ENCODE results near the gene PA2G4.
"Not testable (repeated sequence)": the region's sequence is repeated elsewhere in the genome, so short reads cannot be mapped to it uniquely, and the experiment has no call there.

PA2G4 gene

DNA sequence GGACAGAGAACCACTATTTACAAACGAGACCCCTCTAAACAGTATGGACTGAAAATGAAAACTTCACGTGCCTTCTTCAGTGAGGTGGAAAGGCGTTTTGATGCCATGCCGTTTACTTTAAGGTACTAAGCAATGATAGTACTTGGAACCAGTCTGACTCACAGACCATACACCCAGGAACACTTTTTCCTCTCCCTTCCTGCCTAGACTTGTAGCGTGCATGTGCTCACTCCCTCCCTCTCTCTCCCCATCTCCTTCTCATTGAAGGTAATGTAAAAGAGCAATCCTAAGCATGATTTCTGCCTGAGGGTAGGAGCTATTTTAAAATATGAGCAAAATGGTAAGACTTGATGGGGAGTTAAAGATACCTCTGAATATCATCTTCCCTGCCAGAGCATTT lies 6.2 kb downstream of the PA2G4 start:
- TF ChIP-seq, protein P1, sequence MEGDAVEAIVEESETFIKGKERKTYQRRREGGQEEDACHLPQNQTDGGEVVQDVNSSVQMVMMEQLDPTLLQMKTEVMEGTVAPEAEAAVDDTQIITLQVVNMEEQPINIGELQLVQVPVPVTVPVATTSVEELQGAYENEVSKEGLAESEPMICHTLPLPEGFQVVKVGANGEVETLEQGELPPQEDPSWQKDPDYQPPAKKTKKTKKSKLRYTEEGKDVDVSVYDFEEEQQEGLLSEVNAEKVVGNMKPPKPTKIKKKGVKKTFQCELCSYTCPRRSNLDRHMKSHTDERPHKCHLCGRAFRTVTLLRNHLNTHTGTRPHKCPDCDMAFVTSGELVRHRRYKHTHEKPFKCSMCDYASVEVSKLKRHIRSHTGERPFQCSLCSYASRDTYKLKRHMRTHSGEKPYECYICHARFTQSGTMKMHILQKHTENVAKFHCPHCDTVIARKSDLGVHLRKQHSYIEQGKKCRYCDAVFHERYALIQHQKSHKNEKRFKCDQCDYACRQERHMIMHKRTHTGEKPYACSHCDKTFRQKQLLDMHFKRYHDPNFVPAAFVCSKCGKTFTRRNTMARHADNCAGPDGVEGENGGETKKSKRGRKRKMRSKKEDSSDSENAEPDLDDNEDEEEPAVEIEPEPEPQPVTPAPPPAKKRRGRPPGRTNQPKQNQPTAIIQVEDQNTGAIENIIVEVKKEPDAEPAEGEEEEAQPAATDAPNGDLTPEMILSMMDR (IDR thresholded peaks at IDR 0.05; ENCODE audit: low read length, missing control alignments): no peak
- no peak for DNase-seq (ENCODE audit: low read depth)

DNA sequence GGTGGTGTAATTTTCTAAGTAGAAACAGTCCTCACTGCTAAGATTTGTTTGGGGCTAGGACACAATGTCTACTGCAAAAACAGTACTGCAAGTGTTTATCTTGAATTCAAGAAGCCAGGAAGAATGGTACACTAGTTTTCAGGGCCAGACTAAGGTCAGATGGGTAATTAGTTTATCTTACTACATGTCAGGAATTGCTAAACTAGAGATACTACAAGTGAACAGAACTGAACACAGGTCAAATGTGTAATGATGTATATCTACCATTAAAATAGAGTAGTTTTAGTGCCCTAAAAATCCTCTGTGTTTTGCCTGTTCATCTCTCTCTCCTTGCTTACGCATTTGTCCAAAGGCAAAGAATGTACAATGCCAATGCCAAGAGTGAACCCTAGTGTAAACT lies 9.7 kb downstream of the PA2G4 start:
- TF ChIP-seq, protein P1 (IDR thresholded peaks at IDR 0.05; ENCODE audit: low read length, missing control alignments): no peak
- DNase-seq (ENCODE audit: low read depth): no peak
- H3K4me3 ChIP-seq (replicated peaks; ENCODE audit: low read depth, low read length): no peak overlapping the region

More for the DNA sequence above, 6.2 kb downstream of the PA2G4 start:
- H3K4me3 ChIP-seq (replicated peaks; ENCODE audit: low read depth, low read length): no peak overlapping the region

DNA sequence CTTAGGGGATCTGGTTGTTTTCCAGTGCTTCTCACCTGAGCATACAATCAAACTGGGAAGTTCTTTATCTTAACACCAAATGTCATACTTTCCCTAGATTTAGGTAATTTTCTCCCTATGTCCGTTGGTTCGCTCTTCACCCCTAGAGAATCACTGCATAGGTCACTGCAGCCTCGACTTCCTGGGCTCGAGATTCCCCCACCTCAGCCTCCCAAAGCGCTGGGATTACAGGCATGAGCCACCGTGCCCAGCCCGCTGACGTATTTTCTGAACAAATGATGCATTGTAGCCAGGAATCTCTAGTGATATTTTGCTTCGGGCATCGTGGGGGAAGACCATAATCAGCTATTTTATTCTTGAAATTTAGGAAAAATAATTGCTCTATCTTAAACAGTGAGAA lies 11.0 kb downstream of the PA2G4 start:
- DNase-seq (ENCODE audit: low read depth): peak; percentile 45
- peak overlapping the region; percentile 86 for H3K4me3 ChIP-seq (replicated peaks; ENCODE audit: low read depth, low read length)
- TF ChIP-seq, protein P1 (IDR thresholded peaks at IDR 0.05; ENCODE audit: low read length, missing control alignments): no peak

DNA sequence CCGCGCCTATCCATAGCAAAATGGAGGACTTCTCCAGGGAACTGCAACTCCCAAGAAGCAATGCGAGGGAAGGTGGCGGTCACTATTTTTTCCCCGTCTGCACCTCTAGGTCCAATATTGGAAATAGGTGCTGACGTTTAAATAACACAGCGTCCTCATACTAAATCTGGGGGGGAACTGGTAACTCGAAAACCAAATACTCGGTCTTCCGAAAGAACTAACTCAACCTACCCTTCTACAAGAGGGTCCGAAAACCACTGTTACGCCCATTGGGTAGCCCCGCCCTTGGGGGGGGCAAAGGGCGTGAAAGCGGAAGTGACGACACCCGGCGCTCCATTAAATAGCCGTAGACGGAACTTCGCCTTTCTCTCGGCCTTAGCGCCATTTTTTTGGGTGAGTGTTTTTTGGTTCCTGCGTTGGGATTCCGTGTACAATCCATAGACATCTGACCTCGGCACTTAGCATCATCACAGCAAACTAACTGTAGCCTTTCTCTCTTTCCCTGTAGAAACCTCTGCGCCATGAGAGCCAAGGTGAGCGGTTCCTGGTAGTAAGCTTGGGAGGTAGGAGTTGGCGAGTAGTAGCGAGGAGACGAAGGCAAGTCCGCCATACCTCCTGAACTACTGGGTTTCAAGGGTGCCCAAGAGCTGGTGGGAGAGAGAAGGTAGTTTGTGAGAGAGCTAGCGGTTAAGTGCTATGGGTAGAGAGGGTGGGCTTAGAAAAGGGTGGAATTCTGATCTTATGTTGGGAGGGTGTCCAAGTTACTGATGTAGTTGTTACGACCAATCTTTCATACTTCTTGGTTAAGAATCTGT lies 12.1 kb downstream of the PA2G4 start, which contains the start of gene RPL41:
TSS of gene RPL41 (plus strand) at position 367 of the 815 bp plus-strand sequence.
- TF ChIP-seq, protein P1 (IDR thresholded peaks at IDR 0.05; ENCODE audit: low read length, missing control alignments): no peak
- peak; percentile 96 for DNase-seq (ENCODE audit: low read depth)
- H3K4me3 ChIP-seq (replicated peaks; ENCODE audit: low read depth, low read length): peak within 1 kb of the TSS; percentile 86

DNA sequence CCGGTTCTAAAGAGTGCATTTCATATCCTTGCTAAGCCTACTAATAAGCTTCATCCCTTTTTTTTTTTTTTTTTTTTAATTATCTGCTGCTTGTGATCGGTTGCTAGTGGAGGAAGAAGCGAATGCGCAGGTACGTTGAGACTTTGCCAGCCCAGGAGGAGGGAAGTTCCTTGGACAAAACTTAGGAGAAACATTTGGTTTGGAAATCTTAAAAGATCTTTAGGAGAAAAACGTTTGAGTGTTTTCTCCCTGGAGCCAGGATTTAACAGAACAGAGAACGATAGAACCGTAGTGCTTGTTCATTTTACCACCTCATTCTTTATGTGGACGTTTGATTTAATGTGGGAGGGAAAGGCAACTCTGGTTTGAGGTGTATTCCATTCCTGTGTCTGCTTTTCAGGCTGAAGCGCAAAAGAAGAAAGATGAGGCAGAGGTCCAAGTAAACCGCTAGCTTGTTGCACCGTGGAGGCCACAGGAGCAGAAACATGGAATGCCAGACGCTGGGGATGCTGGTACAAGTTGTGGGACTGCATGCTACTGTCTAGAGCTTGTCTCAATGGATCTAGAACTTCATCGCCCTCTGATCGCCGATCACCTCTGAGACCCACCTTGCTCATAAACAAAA lies 12.8 kb downstream of the PA2G4 start:
- not testable (repeated sequence) for DNase-seq (ENCODE audit: low read depth)
- H3K4me3 ChIP-seq (replicated peaks; ENCODE audit: low read depth, low read length): peak overlapping the region; percentile 92

DNA sequence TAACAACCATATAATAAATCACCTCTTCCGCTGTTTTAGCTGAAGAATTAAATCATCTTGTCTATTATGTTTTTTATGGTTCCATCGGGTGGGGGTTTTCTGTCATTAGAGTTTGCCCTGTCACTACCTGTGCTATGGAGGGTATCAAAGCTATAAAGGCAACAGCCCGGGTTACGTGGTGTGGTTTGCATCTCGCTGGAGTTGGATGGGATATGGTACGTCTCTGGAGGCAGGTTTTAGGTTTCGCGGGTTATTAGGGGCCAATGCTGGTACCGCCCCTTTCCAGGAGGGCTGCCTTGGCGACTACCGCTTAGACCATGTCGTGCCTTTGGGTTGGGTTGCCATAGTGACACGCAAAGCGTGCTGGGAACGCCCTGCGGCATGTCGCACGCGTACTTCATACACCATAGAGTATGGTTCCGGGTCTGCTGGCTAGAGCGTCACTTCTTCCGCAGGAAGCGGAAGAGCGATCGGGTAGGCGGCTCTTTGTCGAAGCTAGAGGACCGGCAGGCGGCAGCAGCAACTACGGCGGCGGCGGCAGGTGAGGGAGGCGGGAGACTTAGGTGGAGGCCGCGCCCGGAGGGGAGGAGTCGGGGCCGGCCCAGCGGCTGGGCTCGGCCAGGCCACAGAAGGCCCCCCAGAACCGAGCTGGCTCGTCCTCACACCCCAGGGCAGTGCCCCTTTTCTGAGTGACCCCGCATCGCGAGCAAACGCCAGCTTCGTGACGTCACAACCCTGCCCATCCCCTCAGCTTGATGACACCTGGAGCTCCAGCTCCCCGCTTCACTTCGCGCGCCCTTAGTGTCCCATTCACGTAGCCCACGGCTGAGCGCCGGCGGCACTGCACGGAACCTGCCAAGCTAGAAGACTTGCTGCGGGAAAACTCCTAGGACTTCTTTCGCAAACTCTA lies 13.7 kb downstream of the PA2G4 start, which contains the start of gene ZC3H10:
TSS of gene ZC3H10 (plus strand) at position 489 of the 910 bp plus-strand sequence. CDS start 2,297 bp downstream, outside the sequence.
- peak; percentile 100 for DNase-seq (ENCODE audit: low read depth)
- TF ChIP-seq, protein P1 (IDR thresholded peaks at IDR 0.05; ENCODE audit: low read length, missing control alignments): peak; percentile 43
- peak within 1 kb of the TSS; percentile 92 for H3K4me3 ChIP-seq (replicated peaks; ENCODE audit: low read depth, low read length)
